Endothelial cell of umbilical vein (primary cell): ENCODE measurements around the gene RBM44. TPM values are rescaled to one million over a fixed set of nuclear protein-coding genes. Genes with fewer than 3 reads are reported as not detected.

ENCODE experiments used
- BruUV-seq: library from RNA; stranded (reverse); fragments of 400-500 nt; replicated peaks from 2 replicates; lab custom pipeline; 2021; lab: Mats Ljungman, UMichigan
- CTCF ChIA-PET: fragments of 300-600, 350-600 bp; sonication (Branson Sonifier 250); formaldehyde crosslinking; loops from one replicate; lab custom pipeline; 2021; ENCODE audit warnings: antibody characterized with exemption, inconsistent platforms; lab: Charles Lee
- POLR2A ChIA-PET: fragments of 300-600, 350-600 bp; sonication (Branson Sonifier 250); formaldehyde crosslinking; loops from one replicate; lab custom pipeline; 2021; ENCODE audit warnings: antibody characterized with exemption, inconsistent platforms; lab: Charles Lee
- DNase-seq: peaks from one replicate; pipeline ENCODE4 v3.0.0-alpha.2; 2011; ENCODE audit warnings: low read depth, low spot score
- FAIRE-seq: peaks from 2 replicates; lab custom pipeline; 2011; peaks lifted over from hg19 to GRCh38; lab: Jason Lieb, UNC
- H2AFZ ChIP-seq: 2 replicates; pipeline ENCODE4 v1.6.0; 2012; ENCODE audit warnings: low read depth, low read length, control low read depth, inconsistent platforms
- H3K27ac ChIP-seq: 2 replicates; pipeline ENCODE4 v1.5.1; 2011; ENCODE audit warnings: low read depth, mild to moderate bottlenecking, control low read depth, low read length, moderate library complexity; ENCODE audit not compliant: insufficient read depth
- H3K27me3 ChIP-seq, 2 experiments: 2 replicates each; pipeline versions ENCODE4 v1.6.0 to v1.6.1; 2011; ENCODE audit warnings: low read length in 2 of 2, mixed read lengths in 1 of 2; ENCODE audit not compliant: control insufficient read depth in 2 of 2, insufficient read depth in 2 of 2
- H3K36me3 ChIP-seq, 2 experiments: 2 replicates in 1 of 2; 3 replicates in 1 of 2; pipeline ENCODE4 v1.5.1; 2011; ENCODE audit warnings: low read length in 2 of 2, mild to moderate bottlenecking in 1 of 2, moderate library complexity in 1 of 2; ENCODE audit not compliant: control insufficient read depth in 2 of 2, insufficient read depth in 2 of 2; ENCODE audit errors: extremely low read depth in 1 of 2
- H3K4me1 ChIP-seq: 3 replicates; pipeline ENCODE4 v1.5.1; 2011; ENCODE audit warnings: mild to moderate bottlenecking, low read length; ENCODE audit not compliant: control insufficient read depth, insufficient read depth; ENCODE audit errors: extremely low read depth
- H3K4me2 ChIP-seq: 2 replicates; pipeline ENCODE4 v1.6.1; 2011; ENCODE audit warnings: low read length, control low read depth, mixed read lengths; ENCODE audit not compliant: insufficient read depth
- H3K4me3 ChIP-seq, 3 experiments: fragments of 200-600 bp in 1 of 3; sonication (generic), shearing (Covaris generic) in 1 of 3; replicated peaks in 1 of 3; 2 replicates each; pipeline ENCODE4 v1.5.1; 2011 to 2016; ENCODE audit warnings: control low read depth in 3 of 3, low read length in 3 of 3, mild to moderate bottlenecking in 2 of 3, inconsistent platforms in 1 of 3, low read depth in 1 of 3, moderate library complexity in 1 of 3; ENCODE audit not compliant: insufficient read depth in 1 of 3
- H3K79me2 ChIP-seq: 2 replicates; pipeline ENCODE4 v1.6.0; 2012; ENCODE audit warnings: low read length, inconsistent platforms; ENCODE audit not compliant: control insufficient read depth, insufficient read depth
- H3K9ac ChIP-seq: replicated peaks from 2 replicates; pipeline ENCODE3; 2011; ENCODE audit warnings: low read length, control low read depth; ENCODE audit not compliant: insufficient read depth; ENCODE audit errors: extremely low read depth
- H3K9me1 ChIP-seq: replicated peaks from 3 replicates; pipeline ENCODE4 v1.6.0; 2011; ENCODE audit warnings: mild to moderate bottlenecking, low read length; ENCODE audit not compliant: control insufficient read depth, insufficient read depth; ENCODE audit errors: extremely low read depth
- H3K9me3 ChIP-seq: replicated peaks from 2 replicates; pipeline ENCODE4 v1.5.1; 2012; ENCODE audit warnings: low read length, inconsistent platforms; ENCODE audit not compliant: control insufficient read depth, insufficient read depth
- H4K20me1 ChIP-seq: replicated peaks from 2 replicates; pipeline ENCODE3; 2011; ENCODE audit warnings: mild to moderate bottlenecking, low read length; ENCODE audit not compliant: control insufficient read depth, insufficient read depth; ENCODE audit errors: extremely low read depth
- CTCF ChIP-seq, 2 donors: IDR thresholded peaks; 1 replicate in 1 of 2; 2 replicates in 1 of 2; pipeline ENCODE4 v1.5.1; 2011; ENCODE audit warnings: low read length in 2 of 2, mild to moderate bottlenecking in 2 of 2, moderate library complexity in 2 of 2, control low read depth in 1 of 2, inconsistent platforms in 1 of 2, low read depth in 1 of 2; ENCODE audit not compliant: insufficient read depth in 1 of 2; ENCODE audit errors: extremely low read depth in 1 of 2
- EZH2 ChIP-seq: IDR thresholded peaks from 2 replicates; pipeline ENCODE4 v1.6.1; 2012; ENCODE audit warnings: borderline replicate concordance, low read depth, mild to moderate bottlenecking, moderate library complexity, low read length, inconsistent platforms; ENCODE audit not compliant: severe bottlenecking
- FOS ChIP-seq: IDR thresholded peaks from 2 replicates; pipeline ENCODE4 v1.6.1; 2011; ENCODE audit warnings: mild to moderate bottlenecking, low read length, moderate library complexity, borderline replicate concordance; ENCODE audit not compliant: insufficient read depth
- GATA2 ChIP-seq: IDR thresholded peaks from 2 replicates; pipeline ENCODE4 v1.7.0; 2011; ENCODE audit warnings: low read depth, mild to moderate bottlenecking, moderate library complexity, mixed read lengths, low read length; ENCODE audit not compliant: insufficient read length, insufficient read depth
- JUN ChIP-seq: IDR thresholded peaks from 2 replicates; pipeline ENCODE4 v1.6.1; 2011; ENCODE audit warnings: borderline replicate concordance, low read depth; ENCODE audit not compliant: insufficient read length, insufficient read depth
- MAX ChIP-seq: IDR thresholded peaks from 2 replicates; pipeline ENCODE4 v1.6.1; 2011; ENCODE audit not compliant: insufficient read depth, insufficient read length
- MYC ChIP-seq: IDR thresholded peaks from one replicate; pipeline ENCODE4 v1.6.1; 2011; ENCODE audit warnings: mild to moderate bottlenecking, low read depth, low read length
- POLR2A ChIP-seq: IDR thresholded peaks from 2 replicates; pipeline ENCODE4 v1.6.1; 2012; ENCODE audit warnings: low read depth, mild to moderate bottlenecking, control low read depth, low read length
- POLR2AphosphoS5 ChIP-seq: IDR thresholded peaks from 2 replicates; pipeline ENCODE4 v1.6.1; 2012; ENCODE audit warnings: low read depth, mild to moderate bottlenecking, control low read depth, low read length, moderate library complexity; ENCODE audit not compliant: insufficient read depth
- dilution Hi-C: fragments of 300-500 bp; cut with MboI; formaldehyde crosslinking; loops from one replicate; pipeline ENCODE4 v1.15.0; 2019; ENCODE audit warnings: low sequenced_read_pairs; ENCODE audit not compliant: extremely low pct_ligation_motif_present
- intact Hi-C: fragments of 100-400 bp; cut with micrococcal nuclease; formaldehyde crosslinking; loops from one replicate; pipeline ENCODE4 v1.10.0; 2022
- polyA plus RNA-seq, 4 experiments: library from polyadenylated mRNA; depleted of rRNA in 3 of 4; stranded (reverse) in 3 of 4; unstranded in 1 of 4; fragments of >200 nt; gene quantifications; 2 replicates each; pipeline versions ENCODE4 v1.2.1 to v1.2.3, GENCODE V29; 2011 to 2012; ENCODE audit warnings: missing spikeins in 1 of 4
- total RNA-seq: library from RNA; stranded (reverse); gene quantifications from 2 replicates; pipeline ENCODE4 v1.2.3, GENCODE V29; 2021

Gene RBM44
- total and polyA plus RNA-seq, 2 donors (not counting 3 experiments of a cell fraction or from before 2014, with no cell fraction given), result 0.14 to 0.53 TPM

- H3K4me2 ChIP-seq, result no peak overlapping the region
- no peak overlapping the region for H3K27ac ChIP-seq
- CTCF ChIA-PET, result interaction anchor here (1.5 kb wide), 2 partner anchors 12 to 17 kb away, joined by 3 to 4 read pairs; no protein-coding TSS in a partner anchor
- TF ChIP-seq POLR2AphosphoS5 (no peak), POLR2A (no peak), EZH2 (no peak), MYC (no peak), JUN (no peak), CTCF (IDR thresholded peaks at IDR 0.05; ENCODE audit: extremely low read depth in 1 of 2, insufficient read depth in 1 of 2, low read depth in 1 of 2, low read length in 2 of 2) (no peak), GATA2 (no peak), FOS (no peak), MAX (no peak)
- no TSS peak for BruUV-seq
- H3K9ac ChIP-seq, result no peak overlapping the region
- no peaks in the 10 kb centered on the region for H3K9me1 ChIP-seq
- H3K4me1 ChIP-seq, result no peaks in the 10 kb centered on the region
- no peaks in the 10 kb centered on the region for H4K20me1 ChIP-seq
- FAIRE-seq, result no peak
- intact Hi-C loops, result no loop called here
- no peak for DNase-seq
- POLR2A ChIA-PET, result no interaction called here
- no peaks in the 10 kb centered on the region for H3K9me3 ChIP-seq
- no peak overlapping the region for H2AFZ ChIP-seq
- dilution Hi-C loops, result no loop called here
- no peaks in the 10 kb centered on the region for H3K27me3 ChIP-seq
- no peak overlapping the region for H3K4me3 ChIP-seq
- peaks cover 35 to 45% of the 10 kb centered on the region in 2 experiments for H3K36me3 ChIP-seq
- H3K79me2 ChIP-seq, result no peaks in the 10 kb centered on the region
These were observed 41.0 kb upstream of the RBM44 start for GRCh38 chr2:237757616-237758015.
